ENCODE results near the gene ZNF423.

Gene ZNF423

GRCh38 chr16:49608098-49608497 lies 247.8 kb downstream of the ZNF423 start:
- no peak for DNase-seq (ENCODE audit: low read depth)
- no peak for TF ChIP-seq CTCF (IDR thresholded peaks at IDR 0.05; ENCODE audit: low read depth, low read length, missing control alignments)
- H3K4me3 ChIP-seq (ENCODE audit: low read depth, low read length), result no peak overlapping the region

DNA sequence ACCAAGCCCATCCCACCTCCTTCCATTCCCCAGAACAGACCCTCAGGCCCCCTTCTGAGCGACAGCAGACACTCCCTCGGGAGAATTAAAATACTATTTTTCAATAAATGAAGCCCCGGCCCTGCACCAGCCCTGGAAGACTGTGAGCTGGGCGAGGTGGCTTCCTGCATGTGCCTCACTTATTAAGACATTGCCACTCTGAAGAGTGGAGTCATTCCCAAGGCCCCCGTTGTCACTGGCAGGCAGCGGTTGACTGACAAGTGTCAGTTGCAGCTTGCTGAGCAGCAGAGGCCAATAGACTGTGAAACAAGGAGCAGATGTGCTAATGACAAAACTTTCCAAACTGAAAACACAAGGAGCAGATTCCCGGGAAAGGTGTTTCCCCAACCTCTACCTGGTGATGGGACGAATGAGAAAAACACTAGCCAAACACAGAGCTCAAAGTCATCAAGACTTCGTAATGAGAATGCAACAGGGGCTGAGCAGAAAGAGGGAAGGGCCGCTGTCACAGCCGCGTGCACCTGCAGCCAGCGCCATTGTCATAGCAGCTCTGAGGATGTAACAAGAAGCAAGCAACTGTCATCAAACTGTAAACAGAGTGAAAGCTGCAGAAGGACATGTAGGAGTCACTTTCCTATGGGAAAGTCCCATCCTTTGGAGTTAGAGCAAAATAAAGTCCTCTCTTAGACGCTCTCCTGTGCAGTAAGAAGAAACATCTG lies 250.2 kb downstream of the ZNF423 start:
- no peak for DNase-seq (ENCODE audit: low read depth)
- H3K4me3 ChIP-seq (ENCODE audit: low read depth, low read length), result no peak overlapping the region

GRCh38 chr16:49604602-49605001 lies 251.3 kb downstream of the ZNF423 start:
- DNase-seq (ENCODE audit: low read depth), result no peak
- H3K4me3 ChIP-seq (ENCODE audit: low read depth, low read length), result no peak overlapping the region
- TF ChIP-seq CTCF (IDR thresholded peaks at IDR 0.05; ENCODE audit: low read depth, low read length, missing control alignments), result no peak

More for the DNA sequence above, 250.2 kb downstream of the ZNF423 start:
- no peak for TF ChIP-seq CTCF (IDR thresholded peaks at IDR 0.05; ENCODE audit: low read depth, low read length, missing control alignments)

- no peak overlapping the region for H3K4me3 ChIP-seq (ENCODE audit: low read depth, low read length)
- no peak for TF ChIP-seq CTCF (IDR thresholded peaks at IDR 0.05; ENCODE audit: low read depth, low read length, missing control alignments)
- no peak for DNase-seq (ENCODE audit: low read depth)
Observed at GRCh38 chr16:49603956-49604355, 252.0 kb downstream of the ZNF423 start.

DNA sequence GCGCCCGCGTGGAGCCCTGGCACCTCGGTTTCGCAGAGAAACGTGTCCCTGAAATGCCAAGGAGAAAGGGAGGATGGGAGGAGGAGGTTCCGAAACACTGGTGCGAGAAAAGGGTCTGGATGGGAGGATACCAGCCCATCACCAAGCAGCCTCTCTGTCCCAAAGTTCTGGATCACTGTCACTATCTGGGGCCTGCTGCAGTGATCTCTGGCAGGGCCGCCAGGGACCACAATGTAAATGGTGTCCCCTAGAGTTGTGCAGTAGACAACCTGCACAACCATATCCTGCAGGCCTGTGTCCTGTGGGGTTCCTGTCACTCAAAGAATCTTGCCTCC lies 253.0 kb downstream of the ZNF423 start:
- no peak overlapping the region for H3K4me3 ChIP-seq (ENCODE audit: low read depth, low read length)
- DNase-seq (ENCODE audit: low read depth), result no peak
- TF ChIP-seq CTCF (IDR thresholded peaks at IDR 0.05; ENCODE audit: low read depth, low read length, missing control alignments), result no peak

DNA sequence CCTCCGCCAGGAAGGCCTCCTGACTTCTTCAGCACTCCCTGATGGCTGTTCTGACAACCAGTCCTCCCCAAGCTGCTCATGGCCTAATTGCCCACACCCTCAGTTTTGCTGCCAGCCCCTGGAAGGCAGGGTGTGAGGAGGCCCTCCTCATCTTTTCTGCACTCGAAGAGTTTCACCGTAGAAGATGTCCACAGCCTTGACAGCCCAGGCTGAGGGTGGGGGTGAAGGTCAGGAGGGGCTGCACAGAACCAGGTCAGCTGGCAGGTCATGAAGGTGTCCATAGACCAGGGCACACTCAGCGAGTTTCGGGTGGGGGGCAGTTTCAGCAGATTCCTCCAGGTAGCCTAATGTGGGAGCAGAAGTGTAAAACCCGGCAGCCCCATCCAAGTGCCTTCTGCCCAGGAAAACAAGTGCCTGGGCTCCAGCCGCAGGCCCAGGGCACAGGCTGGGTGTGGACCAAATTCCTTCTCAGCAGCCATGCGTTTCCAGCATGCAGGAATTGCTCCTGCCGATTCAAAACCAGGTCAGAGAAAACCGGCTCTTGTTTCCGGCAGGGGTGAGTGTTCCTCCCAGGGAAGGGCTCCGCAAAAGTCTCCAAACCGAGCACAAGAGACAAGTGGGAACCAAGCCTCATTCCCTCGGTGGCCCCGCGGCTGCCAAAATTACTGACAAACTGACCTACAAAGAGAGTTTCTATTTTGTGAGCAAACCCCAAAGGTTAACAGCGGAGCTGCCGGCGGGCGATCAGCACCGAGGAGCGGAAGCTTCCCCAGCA lies 253.5 kb downstream of the ZNF423 start:
- DNase-seq (ENCODE audit: low read depth), result no peak
- H3K4me3 ChIP-seq (ENCODE audit: low read depth, low read length), result no peak overlapping the region
- TF ChIP-seq CTCF (IDR thresholded peaks at IDR 0.05; ENCODE audit: low read depth, low read length, missing control alignments), result no peak

Data from GM12864 (cell line).